RWPE1 (cell line): Measurements from ENCODE around the gene UHMK1.

Experiments used
- CTCF ChIA-PET: fragments of 350-600 bp; sonication (Branson Sonifier 250); formaldehyde crosslinking; extraction: SDS; loops from one replicate; lab custom pipeline; 2021; lab: Yijun Ruan, JAX
- POLR2A ChIA-PET: fragments of 400-600 bp; formaldehyde crosslinking; extraction: SDS; loops from one replicate; lab custom pipeline; 2020; ENCODE audit warnings: antibody characterized with exemption; ENCODE audit not compliant: low non-redundant PET; lab: Yijun Ruan, JAX
- DNase-seq: peaks from one replicate; pipeline ENCODE4 v3.0.0; 2012; ENCODE audit warnings: low spot score
- H3K27ac ChIP-seq: fragments of 450-650 bp; 2 replicates; pipeline ENCODE4 v1.5.1; 2017
- TF ChIP-seq, protein P1 (sequence below): fragments of 450-650 bp; conservative IDR thresholded peaks from 2 replicates; pipeline ENCODE4 v1.5.1; 2017; ENCODE audit warnings: low read depth, mild to moderate bottlenecking

The UHMK1 gene

DNA sequence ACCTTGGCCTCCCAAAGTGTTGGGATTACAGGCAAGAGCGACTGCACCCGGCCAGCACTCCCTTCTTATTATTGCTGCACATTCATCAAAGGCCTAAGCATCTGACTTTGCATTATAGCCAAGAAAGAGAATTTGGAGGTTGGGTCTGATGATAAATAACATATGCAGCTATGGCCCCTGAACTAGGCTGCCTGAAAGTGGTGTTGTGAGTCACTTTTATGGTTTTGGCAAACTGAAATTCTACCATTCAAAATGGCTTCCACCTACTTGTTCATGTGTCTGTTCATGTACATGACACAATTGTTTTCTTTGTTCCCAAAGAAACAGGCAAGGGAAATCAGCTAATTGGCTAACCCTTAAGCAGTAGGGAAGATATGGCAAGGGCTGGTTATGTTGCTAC, 38.9 kb downstream of the UHMK1 start:
- peak overlapping the region; percentile 31 for H3K27ac ChIP-seq
- DNase-seq = peak; percentile 6
- TF ChIP-seq, protein P1, sequence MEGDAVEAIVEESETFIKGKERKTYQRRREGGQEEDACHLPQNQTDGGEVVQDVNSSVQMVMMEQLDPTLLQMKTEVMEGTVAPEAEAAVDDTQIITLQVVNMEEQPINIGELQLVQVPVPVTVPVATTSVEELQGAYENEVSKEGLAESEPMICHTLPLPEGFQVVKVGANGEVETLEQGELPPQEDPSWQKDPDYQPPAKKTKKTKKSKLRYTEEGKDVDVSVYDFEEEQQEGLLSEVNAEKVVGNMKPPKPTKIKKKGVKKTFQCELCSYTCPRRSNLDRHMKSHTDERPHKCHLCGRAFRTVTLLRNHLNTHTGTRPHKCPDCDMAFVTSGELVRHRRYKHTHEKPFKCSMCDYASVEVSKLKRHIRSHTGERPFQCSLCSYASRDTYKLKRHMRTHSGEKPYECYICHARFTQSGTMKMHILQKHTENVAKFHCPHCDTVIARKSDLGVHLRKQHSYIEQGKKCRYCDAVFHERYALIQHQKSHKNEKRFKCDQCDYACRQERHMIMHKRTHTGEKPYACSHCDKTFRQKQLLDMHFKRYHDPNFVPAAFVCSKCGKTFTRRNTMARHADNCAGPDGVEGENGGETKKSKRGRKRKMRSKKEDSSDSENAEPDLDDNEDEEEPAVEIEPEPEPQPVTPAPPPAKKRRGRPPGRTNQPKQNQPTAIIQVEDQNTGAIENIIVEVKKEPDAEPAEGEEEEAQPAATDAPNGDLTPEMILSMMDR = no peak
- POLR2A ChIA-PET = no interaction called here
- CTCF ChIA-PET = no interaction called here

DNA sequence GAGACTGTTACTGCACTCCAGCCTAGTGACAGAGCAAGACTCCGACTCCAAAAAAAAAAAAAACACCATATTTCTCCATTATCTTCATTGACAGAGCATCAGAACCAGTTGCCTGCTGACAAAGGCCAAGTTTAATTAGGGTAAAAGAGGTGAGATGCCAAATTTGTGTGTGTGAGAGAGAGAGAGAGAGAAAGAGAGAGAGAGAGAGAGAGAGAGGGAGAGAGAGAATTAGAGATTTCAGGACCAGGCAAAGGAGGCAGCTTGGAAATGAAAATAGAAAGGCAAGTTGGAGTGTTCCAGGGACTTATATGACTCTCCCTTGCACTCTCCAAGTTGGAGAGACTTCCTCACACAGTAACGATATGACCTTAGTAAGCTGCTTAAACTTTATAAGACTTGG, 39.6 kb downstream of the UHMK1 start:
- POLR2A ChIA-PET = no interaction called here
- no peak overlapping the region for H3K27ac ChIP-seq
- CTCF ChIA-PET = interaction anchor here (0.6 kb wide), 1 partner anchor 43 kb away, joined by 3 read pairs; no protein-coding TSS in a partner anchor
- DNase-seq = no peak
- TF ChIP-seq, protein P1 = no peak

DNA sequence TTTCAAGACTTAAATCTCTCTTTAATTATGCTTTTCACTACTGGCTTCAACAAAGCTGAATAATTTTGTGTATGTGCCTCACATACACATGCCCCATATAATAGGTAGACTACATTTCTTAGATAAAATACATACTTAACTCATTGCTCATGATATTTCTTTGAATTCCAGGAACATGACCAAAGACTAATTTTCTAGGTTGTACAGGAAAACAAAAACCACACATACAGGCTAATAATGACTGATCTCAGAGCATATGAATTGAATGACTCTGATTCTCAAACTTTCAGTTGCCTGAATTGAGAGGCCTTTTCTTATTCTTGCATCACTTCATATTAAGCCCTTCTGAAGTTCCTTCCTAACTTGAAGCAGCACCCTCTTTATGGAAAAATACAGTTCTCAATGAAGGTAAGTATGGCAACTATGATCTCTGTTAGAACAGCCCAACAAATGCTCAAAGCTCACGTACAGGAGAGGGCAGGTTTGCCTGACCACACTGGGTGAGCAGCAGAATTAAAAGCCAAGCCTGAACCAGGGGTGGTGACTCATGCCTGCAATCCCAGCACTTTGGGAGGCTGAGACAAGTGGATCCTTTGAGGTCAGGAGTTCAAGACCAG, 41.3 kb downstream of the UHMK1 start:
- CTCF ChIA-PET = interaction anchor here (0.5 kb wide), 1 partner anchor 484 kb away, joined by 3 read pairs; no protein-coding TSS in a partner anchor
- TF ChIP-seq, protein P1 = no peak
- POLR2A ChIA-PET = no interaction called here

DNA sequence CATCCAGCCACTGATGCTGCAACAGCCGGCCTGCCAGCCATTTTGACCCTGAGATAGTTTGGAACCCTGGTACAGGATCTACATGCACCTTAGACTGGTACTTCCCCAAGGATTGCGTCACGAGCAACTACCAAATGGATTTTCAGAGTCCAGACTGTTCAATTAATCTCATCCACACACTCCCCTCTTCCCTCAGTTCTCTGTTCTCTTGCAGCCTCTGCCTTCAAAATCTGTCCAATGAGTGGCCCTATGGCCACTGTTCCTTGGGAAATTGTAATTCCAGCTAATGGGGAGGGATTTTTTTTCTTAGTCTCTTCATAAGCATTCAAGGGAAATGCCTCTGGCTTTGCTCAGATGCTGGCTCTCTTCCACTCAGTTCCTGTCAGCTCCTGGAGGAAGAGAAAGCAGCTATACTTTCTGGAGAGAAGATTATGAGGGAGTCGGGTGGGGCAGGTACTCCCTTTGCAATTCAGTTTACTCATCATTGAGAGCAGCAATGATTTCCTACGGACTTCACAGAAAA, 44.1 kb downstream of the UHMK1 start:
- ChIA-PET CTCF (no interaction called here), POLR2A (no interaction called here)
- TF ChIP-seq, protein P1 = no peak
- peak overlapping the region; percentile 88 for H3K27ac ChIP-seq
- DNase-seq = peak; percentile 80

More for the DNA sequence above, 41.3 kb downstream of the UHMK1 start:
- DNase-seq = peak; percentile 80
- peak overlapping the region; percentile 88 for H3K27ac ChIP-seq

DNA sequence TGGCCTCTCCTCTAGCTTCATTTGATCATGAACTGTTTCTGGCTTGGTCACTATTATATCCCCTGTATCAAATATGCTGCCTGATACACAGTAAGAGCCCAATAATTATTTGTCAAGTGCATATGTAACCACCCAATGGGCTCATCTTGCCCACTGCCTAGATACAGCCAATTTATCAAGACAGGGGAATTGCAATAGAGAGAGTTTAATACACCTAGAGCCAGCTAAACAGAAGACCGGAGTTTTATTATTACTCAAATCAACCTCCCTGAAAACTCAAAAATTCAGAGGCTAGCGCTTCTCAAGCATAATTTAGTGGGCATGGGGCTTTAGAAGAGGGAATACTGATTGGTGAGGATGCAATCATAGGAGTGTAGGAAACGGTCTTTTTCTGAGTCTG, 45.6 kb downstream of the UHMK1 start:
- CTCF ChIA-PET = no interaction called here
- H3K27ac ChIP-seq = no peak overlapping the region
- POLR2A ChIA-PET = no interaction called here
- TF ChIP-seq, protein P1 = no peak
- no peak for DNase-seq

DNA sequence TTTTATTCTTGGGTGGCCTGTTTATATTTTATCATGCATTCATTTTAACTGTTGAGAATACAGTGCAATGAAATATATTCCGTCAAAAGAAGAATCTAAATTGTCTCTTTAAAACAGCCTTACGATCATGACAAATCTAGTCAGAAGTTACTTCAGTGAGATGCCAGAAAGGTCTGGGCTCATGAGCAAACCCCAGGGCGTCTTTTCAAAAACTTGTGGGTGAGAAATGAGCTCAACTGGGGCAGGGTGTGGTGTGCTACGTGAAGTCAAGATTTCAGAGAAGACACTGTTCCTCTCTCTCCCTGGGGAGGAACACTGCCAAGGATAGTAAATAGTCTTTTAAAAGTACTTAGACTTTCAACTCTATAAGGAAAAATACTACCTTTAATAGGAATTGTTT, 50.6 kb downstream of the UHMK1 start:
- CTCF ChIA-PET = interaction anchor here (0.6 kb wide), 1 partner anchor 1309 kb away, joined by 7 read pairs; no protein-coding TSS in a partner anchor
- H3K27ac ChIP-seq = peak overlapping the region; percentile 74
- TF ChIP-seq, protein P1 = no peak
- DNase-seq = no peak
- POLR2A ChIA-PET = no interaction called here
